Measurements from ENCODE around the gene PAX8.
A peak's percentile ranks its signal among the peaks of the same experiment; 100 is the strongest.

Gene PAX8

DNA sequence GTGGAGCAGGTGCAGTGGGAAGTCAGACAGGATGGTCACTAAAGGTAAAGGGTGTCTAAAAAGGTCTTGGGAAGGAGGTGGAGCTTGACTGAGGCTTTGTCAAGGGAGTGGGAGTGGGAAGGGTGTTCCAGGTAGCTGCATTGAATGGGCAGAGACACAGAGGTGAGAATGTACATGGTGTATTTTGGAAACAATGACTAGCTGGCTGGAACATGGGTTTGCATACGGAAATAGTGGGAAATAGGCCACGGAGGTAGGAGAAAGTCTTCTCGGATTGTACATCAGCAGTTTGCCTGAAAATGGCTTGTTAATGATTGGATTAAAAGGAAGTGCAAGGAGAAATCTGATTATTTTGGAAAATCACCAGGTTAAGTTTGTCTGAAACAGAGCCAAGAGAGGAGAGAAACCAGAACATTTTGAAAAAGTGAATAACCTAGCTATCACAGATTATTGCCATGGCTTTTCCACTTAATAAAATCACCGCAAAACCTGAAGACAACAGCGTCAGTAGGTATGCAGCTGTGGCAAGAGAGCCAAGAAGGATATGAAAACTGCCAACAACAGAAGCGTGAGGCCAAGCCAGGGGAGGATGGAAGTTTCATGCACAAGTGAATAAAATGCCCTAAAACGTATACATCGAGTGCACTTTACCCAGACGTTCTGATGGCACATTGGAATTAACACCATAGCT, 13.9 kb downstream of the PAX8 start:
- no peak for DNase-seq (ENCODE audit: low spot score)

GRCh38 chr2:113263546-113263945, 15.2 kb downstream of the PAX8 start:
- DNase-seq (ENCODE audit: low spot score) = no peak

DNA sequence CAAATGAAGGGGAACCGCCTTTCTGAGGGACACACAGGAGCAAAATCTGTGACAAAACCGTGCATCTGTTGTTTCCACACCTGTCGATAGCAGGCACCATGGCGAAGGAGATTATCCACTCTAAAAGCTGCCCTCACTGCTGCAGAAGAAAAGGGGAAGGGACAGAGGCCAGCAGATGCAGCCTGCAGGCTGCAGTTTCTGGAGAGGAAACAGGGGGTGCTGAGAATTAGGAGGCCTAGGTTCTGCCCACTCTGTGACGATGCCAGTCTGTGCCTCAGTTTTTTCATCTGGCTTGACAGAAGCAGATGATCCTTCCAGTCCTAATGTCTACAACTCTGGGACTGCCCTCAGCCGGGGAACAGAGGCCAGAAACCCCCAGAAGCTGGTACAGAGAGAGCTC, 17.7 kb downstream of the PAX8 start:
- no peak for DNase-seq (ENCODE audit: low spot score)

- DNase-seq (ENCODE audit: low spot score) = no peak
Measured at GRCh38 chr2:113258471-113259147, 20.1 kb downstream of the PAX8 start.

- no peak for DNase-seq (ENCODE audit: low spot score)
Measured at GRCh38 chr2:113257516-113258264, 21.0 kb downstream of the PAX8 start.

GRCh38 chr2:113255140-113256070, 23.3 kb downstream of the PAX8 start:
- DNase-seq (ENCODE audit: low spot score) = no peak

DNA sequence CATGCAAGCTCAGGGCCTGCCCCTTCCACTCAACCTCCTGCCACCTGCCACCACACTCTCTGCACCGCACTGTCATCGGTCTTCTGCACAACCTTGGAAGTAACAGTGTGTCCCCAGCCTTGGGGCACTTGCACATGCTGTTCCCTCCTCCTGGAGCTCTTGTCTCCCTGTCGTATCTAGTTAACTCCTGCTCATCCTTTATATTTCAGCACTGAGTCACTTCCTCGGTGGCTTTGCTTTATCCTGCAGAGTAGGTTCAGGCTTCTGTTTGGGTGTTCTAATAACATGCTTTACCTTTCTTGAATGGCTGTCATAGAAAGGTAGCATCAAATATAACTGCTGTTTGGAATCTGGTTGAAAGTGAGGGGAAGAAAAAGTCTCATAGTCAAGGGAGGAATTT, 25.3 kb downstream of the PAX8 start:
- DNase-seq (ENCODE audit: low spot score) = no peak

DNA sequence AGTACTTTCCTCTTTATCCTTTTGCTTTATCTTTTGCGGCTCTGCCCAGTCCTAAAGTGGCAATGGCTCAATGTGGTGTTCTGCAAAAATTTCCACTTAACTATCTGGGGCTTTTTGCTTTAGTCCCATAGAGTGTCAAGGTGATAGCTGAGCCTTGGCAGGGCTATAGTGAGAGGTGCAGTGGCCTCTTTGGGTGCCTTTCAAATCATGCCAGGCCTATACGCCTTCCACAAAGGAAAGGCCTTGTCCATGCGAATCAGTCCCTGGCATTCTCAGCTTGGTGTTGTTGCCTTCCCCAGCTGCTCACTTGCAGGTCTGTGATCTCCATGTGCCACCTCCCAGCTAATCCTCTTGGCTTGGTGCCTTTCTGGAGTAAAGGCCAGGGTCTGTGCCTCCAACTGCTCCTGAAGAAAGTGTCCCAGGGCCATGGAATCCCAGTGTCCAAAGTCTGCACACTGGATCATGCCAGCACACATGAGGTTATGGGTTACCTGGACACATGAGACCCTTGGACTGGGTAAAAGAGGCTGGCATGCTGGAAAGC, 26.6 kb downstream of the PAX8 start:
- no peak for DNase-seq (ENCODE audit: low spot score)

GRCh38 chr2:113251118-113251517, 27.6 kb downstream of the PAX8 start:
- no peak for DNase-seq (ENCODE audit: low spot score)

DNA sequence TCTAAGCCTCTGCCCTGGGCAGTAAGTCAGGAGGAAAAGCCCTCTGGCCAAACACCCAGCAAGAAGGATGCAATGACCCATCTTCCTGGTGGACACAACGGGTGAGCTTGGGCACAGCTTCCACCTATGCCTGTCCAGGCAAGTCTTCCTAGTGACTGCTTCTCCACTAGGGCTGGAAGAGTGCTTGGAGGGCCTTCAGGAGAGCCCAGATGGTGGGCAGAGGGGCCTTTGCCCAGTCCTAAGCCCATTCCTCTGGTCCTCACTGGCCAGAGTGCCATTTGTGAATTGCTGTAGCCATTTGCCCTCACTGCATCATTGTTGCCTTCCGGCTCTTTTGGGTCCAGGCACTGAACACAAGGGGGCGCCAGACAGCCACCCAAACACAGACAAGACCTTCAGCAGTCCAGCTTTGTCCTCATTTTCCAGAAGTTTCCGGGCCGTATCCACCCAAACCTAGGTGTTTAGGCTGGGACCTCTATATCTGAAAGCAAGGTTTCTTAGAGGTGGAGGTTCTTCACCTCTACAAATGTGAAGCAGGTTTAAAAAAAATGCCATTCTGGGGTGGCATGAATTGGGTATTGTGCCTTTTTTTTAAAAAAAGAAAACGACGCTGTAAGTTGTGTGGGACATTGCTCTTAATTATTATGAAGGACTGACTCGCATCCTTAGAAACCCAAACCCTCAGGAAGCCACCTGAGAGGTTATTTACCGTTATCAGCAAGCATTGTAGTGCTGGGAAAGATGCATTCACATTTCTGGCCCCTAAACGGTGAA, 29.5 kb downstream of the PAX8 start:
- DNase-seq (ENCODE audit: low spot score) = peak; percentile 89

- DNase-seq (ENCODE audit: low spot score) = no peak
Measured at GRCh38 chr2:113246606-113247005, 32.1 kb downstream of the PAX8 start.

GRCh38 chr2:113245276-113245711, 33.4 kb downstream of the PAX8 start:
- no peak for DNase-seq (ENCODE audit: low spot score)

DNA sequence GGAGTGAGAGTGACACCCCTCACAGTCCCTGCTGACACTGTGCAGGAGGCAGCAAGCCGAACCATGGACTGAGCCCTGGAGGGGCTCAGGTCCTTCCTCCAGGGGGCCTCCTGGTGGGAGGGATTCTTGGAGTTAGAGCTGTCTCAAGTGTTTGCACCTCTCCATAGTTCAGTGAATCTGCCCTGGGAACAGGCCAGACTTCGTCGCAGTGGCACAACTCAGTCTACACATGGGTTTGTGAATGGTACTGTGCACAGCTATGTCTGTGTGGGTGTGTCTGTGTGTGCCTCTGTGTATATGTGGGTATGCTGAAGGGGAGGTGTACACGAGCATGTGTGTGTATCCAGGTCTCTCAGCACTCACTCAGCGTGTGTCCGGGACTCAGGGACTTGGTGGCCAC, 36.4 kb downstream of the PAX8 start:
- no peak for DNase-seq (ENCODE audit: low spot score)

DNA sequence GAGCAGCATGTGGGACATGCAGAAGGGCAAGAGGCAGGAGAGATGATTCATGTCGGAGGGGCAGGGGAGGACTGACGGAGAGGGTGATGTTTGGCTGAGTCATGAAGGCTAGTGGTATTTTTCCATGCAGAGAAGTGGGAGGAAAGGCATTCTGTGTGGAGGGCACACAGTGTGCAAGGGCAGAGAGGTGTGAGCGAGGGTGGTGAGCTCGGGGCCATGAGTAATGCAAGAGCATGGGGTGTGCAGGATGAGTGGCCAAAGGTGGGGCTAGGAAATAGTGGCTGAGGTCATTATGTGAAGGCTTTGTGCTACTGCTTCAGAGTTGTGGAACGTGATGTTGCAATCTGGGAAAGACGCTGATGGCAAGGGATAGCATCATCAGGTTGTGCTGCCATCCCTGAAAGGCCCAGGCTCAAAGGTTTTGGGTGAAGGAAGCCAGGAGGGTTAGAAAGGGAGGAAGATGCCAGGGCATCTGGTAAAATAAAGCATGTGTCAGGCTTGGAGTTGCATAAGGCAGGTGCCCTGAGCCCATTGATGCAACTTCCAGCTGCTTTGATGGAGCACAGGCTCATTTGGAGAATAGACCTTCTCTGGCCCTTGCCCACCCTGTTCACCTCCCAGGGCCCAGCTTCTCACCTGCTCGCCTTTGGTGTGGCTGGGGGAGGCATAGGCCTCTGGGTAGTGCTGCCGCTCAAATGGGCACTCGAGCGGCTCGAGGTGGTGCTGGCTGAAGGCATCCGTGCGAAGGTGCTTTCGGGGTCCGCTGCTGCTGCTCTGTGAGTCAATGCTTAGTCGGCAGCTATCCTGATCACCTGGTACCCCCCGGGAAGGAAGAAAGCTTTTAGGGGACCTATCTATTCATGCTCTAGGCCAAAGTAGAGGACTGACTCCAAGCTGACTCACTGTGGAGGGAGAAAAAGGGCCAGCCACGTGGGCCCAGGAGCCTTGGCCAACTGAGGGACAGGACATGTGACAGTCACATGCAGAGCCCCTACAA, 37.5 kb downstream of the PAX8 start:
- peak; percentile 96 for DNase-seq (ENCODE audit: low spot score)

GRCh38 chr2:113240150-113240914, 38.4 kb downstream of the PAX8 start:
- peak; percentile 92 for DNase-seq (ENCODE audit: low spot score)

- no peak for DNase-seq (ENCODE audit: low spot score)
Measured at GRCh38 chr2:113238871-113239839, 39.6 kb downstream of the PAX8 start.

DNA sequence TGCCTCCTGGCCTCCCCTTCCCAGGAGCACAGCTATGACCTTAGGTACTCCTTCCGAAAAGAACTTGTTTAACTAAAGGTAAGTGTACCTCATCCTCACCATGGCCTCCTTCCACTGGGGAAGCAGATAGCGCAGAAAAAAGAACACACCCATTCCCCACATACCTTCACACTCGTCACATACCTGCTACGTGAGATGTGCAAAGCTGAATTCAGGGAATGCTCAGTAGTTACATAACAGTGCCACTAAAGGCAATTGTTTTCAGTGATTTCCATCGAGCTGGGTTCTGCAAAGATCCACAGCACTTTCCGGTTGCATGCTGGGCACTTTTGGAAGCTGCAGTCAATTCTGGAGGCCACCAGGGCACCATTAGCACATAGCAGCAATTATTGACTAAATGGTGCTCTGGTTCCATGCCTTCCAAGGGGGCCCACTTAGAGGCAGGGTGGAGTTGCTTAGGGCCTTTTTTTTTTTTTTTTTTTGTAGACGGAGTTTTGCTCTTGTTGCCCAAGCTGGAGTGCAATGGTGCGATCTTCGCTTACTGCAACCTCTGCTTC, 41.0 kb downstream of the PAX8 start:
- no peak for DNase-seq (ENCODE audit: low spot score)

Measured in AG20443 (cell line).